Measurements from ENCODE around the gene EXOC6.

EXOC6 gene

GRCh38 chr10:92967641-92968040 lies 119.3 kb downstream of the EXOC6 start (continued):
- TF ChIP-seq ZBTB21 (tag by site-specific recombination; IDR thresholded peaks at IDR 0.05) (no peak), ZNF610 (tag by site-specific recombination; IDR thresholded peaks at IDR 0.05; ENCODE audit: borderline replicate concordance) (no peak), ZNF274 (IDR thresholded peaks at IDR 0.05; ENCODE audit: low read length) (no peak), ZNF274 (tag by site-specific recombination; IDR thresholded peaks at IDR 0.05; ENCODE audit: borderline replicate concordance) (no peak), ZNF645 (tag by site-specific recombination; IDR thresholded peaks at IDR 0.05) (no peak), IKZF3 (tag by site-specific recombination; IDR thresholded peaks at IDR 0.05) (no peak), ZBTB17 (tag by site-specific recombination; IDR thresholded peaks at IDR 0.05) (no peak), ZSCAN16 (tag by site-specific recombination; IDR thresholded peaks at IDR 0.05) (no peak), HOXA7 (CRISPR knock-in tag; IDR thresholded peaks at IDR 0.05; ENCODE audit: borderline replicate concordance) (no peak), ZNF302 (tag by site-specific recombination; IDR thresholded peaks at IDR 0.05; ENCODE audit: low read depth) (no peak)
- TF ChIP-seq, protein P1, sequence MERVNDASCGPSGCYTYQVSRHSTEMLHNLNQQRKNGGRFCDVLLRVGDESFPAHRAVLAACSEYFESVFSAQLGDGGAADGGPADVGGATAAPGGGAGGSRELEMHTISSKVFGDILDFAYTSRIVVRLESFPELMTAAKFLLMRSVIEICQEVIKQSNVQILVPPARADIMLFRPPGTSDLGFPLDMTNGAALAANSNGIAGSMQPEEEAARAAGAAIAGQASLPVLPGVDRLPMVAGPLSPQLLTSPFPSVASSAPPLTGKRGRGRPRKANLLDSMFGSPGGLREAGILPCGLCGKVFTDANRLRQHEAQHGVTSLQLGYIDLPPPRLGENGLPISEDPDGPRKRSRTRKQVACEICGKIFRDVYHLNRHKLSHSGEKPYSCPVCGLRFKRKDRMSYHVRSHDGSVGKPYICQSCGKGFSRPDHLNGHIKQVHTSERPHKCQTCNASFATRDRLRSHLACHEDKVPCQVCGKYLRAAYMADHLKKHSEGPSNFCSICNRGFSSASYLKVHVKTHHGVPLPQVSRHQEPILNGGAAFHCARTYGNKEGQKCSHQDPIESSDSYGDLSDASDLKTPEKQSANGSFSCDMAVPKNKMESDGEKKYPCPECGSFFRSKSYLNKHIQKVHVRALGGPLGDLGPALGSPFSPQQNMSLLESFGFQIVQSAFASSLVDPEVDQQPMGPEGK (tag by site-specific recombination; IDR thresholded peaks at IDR 0.05), result no peak
- TF ChIP-seq, protein P2, sequence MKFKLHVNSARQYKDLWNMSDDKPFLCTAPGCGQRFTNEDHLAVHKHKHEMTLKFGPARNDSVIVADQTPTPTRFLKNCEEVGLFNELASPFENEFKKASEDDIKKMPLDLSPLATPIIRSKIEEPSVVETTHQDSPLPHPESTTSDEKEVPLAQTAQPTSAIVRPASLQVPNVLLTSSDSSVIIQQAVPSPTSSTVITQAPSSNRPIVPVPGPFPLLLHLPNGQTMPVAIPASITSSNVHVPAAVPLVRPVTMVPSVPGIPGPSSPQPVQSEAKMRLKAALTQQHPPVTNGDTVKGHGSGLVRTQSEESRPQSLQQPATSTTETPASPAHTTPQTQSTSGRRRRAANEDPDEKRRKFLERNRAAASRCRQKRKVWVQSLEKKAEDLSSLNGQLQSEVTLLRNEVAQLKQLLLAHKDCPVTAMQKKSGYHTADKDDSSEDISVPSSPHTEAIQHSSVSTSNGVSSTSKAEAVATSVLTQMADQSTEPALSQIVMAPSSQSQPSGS (tag by site-specific recombination; IDR thresholded peaks at IDR 0.05; ENCODE audit: low read depth), result no peak
- TF ChIP-seq, protein P3, sequence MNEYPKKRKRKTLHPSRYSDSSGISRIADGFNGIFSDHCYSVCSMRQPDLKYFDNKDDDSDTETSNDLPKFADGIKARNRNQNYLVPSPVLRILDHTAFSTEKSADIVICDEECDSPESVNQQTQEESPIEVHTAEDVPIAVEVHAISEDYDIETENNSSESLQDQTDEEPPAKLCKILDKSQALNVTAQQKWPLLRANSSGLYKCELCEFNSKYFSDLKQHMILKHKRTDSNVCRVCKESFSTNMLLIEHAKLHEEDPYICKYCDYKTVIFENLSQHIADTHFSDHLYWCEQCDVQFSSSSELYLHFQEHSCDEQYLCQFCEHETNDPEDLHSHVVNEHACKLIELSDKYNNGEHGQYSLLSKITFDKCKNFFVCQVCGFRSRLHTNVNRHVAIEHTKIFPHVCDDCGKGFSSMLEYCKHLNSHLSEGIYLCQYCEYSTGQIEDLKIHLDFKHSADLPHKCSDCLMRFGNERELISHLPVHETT (tag by site-specific recombination; IDR thresholded peaks at IDR 0.05), result no peak
- TF ChIP-seq, protein P4, sequence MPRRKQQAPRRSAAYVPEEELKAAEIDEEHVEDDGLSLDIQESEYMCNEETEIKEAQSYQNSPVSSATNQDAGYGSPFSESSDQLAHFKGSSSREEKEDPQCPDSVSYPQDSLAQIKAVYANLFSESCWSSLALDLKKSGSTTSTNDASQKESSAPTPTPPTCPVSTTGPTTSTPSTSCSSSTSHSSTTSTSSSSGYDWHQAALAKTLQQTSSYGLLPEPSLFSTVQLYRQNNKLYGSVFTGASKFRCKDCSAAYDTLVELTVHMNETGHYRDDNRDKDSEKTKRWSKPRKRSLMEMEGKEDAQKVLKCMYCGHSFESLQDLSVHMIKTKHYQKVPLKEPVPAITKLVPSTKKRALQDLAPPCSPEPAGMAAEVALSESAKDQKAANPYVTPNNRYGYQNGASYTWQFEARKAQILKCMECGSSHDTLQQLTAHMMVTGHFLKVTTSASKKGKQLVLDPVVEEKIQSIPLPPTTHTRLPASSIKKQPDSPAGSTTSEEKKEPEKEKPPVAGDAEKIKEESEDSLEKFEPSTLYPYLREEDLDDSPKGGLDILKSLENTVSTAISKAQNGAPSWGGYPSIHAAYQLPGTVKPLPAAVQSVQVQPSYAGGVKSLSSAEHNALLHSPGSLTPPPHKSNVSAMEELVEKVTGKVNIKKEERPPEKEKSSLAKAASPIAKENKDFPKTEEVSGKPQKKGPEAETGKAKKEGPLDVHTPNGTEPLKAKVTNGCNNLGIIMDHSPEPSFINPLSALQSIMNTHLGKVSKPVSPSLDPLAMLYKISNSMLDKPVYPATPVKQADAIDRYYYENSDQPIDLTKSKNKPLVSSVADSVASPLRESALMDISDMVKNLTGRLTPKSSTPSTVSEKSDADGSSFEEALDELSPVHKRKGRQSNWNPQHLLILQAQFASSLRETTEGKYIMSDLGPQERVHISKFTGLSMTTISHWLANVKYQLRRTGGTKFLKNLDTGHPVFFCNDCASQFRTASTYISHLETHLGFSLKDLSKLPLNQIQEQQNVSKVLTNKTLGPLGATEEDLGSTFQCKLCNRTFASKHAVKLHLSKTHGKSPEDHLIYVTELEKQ (tag by site-specific recombination; IDR thresholded peaks at IDR 0.05; ENCODE audit: borderline replicate concordance), result no peak

DNA sequence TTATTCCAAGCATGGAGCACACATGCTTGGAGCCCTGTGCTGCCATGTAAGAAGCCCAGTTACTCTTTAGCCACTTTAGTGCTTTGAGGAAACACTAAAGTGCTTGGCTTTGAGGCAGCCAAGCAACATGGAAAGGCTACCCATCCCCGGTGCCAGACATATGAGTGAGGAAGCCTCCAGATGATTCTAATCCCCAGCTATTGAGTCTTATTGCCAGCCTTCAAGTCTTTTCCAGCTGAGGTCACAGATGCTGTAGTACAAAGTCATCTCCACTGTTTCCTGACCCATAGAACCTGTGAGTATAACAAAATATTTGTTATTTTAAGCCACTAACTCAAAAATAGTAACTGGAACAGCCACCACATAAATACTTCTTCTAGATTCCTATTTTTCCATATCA lies 120.8 kb downstream of the EXOC6 start:
- no peak overlapping the region for H3K4me3 ChIP-seq (ENCODE audit: low read depth, low read length)
- POLR2A ChIA-PET, result no interaction called here
- peaks cover 0 to 3% of the 10 kb centered on the region in 2 experiments; a peak in 2 of 3 replicates for H3K36me3 ChIP-seq (ENCODE audit: control insufficient read depth in 2 of 2, insufficient read depth in 1 of 2, low read length in 2 of 2)
- no peak overlapping the region for H3K27ac ChIP-seq (ENCODE audit: extremely low read depth, low read depth, low read length)
- H3K9me3 ChIP-seq (ENCODE audit: control insufficient read depth, insufficient read depth, low read depth, low read length), result no peaks in the 10 kb centered on the region
- no peaks in the 10 kb centered on the region for H3K4me1 ChIP-seq (ENCODE audit: control insufficient read depth, insufficient read depth, low read length)
- CTCF ChIA-PET, result interaction anchor here (0.5 to 1.4 kb wide), 2 partner anchors 12 to 582 kb away, joined by 3 read pairs; no protein-coding TSS in a partner anchor
- no peak for TF ChIP-seq ZNF664 (tag by site-specific recombination; IDR thresholded peaks at IDR 0.05)
- TF ChIP-seq REPIN1 (tag by site-specific recombination; IDR thresholded peaks at IDR 0.05; ENCODE audit: low read depth), result no peak
- TF ChIP-seq, protein P5, sequence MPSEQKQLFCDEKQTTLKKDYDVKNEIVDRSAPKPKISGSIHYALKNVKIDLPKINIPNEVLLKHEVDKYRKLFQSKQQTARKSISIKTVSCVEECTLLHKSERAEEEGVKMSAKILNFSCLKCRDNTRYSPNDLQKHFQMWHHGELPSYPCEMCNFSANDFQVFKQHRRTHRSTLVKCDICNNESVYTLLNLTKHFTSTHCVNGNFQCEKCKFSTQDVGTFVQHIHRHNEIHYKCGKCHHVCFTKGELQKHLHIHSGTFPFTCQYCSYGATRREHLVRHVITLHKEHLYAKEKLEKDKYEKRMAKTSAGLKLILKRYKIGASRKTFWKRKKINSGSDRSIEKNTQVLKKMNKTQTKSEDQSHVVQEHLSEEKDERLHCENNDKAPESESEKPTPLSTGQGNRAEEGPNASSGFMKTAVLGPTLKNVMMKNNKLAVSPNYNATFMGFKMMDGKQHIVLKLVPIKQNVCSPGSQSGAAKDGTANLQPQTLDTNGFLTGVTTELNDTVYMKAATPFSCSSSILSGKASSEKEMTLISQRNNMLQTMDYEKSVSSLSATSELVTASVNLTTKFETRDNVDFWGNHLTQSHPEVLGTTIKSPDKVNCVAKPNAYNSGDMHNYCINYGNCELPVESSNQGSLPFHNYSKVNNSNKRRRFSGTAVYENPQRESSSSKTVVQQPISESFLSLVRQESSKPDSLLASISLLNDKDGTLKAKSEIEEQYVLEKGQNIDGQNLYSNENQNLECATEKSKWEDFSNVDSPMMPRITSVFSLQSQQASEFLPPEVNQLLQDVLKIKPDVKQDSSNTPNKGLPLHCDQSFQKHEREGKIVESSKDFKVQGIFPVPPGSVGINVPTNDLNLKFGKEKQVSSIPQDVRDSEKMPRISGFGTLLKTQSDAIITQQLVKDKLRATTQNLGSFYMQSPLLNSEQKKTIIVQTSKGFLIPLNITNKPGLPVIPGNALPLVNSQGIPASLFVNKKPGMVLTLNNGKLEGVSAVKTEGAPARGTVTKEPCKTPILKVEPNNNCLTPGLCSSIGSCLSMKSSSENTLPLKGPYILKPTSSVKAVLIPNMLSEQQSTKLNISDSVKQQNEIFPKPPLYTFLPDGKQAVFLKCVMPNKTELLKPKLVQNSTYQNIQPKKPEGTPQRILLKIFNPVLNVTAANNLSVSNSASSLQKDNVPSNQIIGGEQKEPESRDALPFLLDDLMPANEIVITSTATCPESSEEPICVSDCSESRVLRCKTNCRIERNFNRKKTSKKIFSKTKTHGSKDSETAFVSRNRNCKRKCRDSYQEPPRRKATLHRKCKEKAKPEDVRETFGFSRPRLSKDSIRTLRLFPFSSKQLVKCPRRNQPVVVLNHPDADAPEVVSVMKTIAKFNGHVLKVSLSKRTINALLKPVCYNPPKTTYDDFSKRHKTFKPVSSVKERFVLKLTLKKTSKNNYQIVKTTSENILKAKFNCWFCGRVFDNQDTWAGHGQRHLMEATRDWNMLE (tag by site-specific recombination; conservative IDR thresholded peaks at IDR 0.05; ENCODE audit: low read depth), result no peak
- TF ChIP-seq PRDM4 (tag by site-specific recombination; IDR thresholded peaks at IDR 0.05), result no peak

All from HEK293 (cell line).